Stimulated activated memory B cell treated with anti-CD40 and anti-IgM and Interleukin-4, amounts not matched to agents 10 μg/mL and 1 μg/mL and 100 μg/mL, for 72 hours (primary cell): ENCODE results near the gene DOCK1.

Source experiments
- ATAC-seq: fragments of 150-1000 bp; cut with Tn5 transposase; 2 replicates; pipeline ENCODE4 v1.10.0; 2021
- H3K27ac Mint-ChIP-seq: one replicate; pipeline ENCODE4 v1.8.0; 2022; ENCODE audit warnings: mild to moderate bottlenecking, mixed read lengths
- H3K27me3 Mint-ChIP-seq: one replicate; pipeline ENCODE4 v1.8.0; 2022; ENCODE audit warnings: mixed read lengths
- H3K36me3 Mint-ChIP-seq: one replicate; pipeline ENCODE4 v1.8.0; 2022; ENCODE audit warnings: mixed read lengths
- H3K4me1 Mint-ChIP-seq: one replicate; pipeline ENCODE4 v1.8.0; 2022; ENCODE audit warnings: mixed read lengths
- H3K4me3 Mint-ChIP-seq: one replicate; pipeline ENCODE4 v1.8.0; 2022; ENCODE audit warnings: mild to moderate bottlenecking, moderate library complexity, mixed read lengths
- H3K9me3 Mint-ChIP-seq: one replicate; pipeline ENCODE4 v1.8.0; 2022; ENCODE audit warnings: mixed read lengths

Gene DOCK1

DNA sequence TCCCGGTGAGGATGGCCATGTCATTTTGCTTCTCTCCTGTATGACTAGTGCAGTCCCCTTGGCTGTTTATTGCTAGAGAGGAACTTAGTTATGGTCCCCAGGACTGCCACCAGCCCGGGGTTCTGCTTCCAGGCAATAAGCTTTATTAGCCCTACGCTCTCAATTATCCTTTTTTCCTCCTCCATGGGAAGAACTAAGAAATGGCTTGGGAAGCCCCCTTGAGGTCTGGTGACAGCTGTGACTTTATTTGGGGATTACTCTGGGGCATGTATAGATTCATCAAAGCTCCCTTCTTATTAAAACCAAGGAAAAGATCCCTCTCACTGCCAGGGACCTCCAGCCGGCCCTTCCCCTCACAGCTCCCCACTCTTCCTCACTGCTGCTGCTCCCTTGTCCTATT, 446.3 kb downstream of the DOCK1 start:
- Mint-ChIP-seq H3K9me3 (no peaks in the 10 kb centered on the region), H3K27ac (no peak overlapping the region), H3K4me3 (no peak overlapping the region), H3K36me3 (no peaks in the 10 kb centered on the region), H3K4me1 (no peaks in the 10 kb centered on the region), H3K27me3 (no peaks in the 10 kb centered on the region)
- no peak for ATAC-seq

DNA sequence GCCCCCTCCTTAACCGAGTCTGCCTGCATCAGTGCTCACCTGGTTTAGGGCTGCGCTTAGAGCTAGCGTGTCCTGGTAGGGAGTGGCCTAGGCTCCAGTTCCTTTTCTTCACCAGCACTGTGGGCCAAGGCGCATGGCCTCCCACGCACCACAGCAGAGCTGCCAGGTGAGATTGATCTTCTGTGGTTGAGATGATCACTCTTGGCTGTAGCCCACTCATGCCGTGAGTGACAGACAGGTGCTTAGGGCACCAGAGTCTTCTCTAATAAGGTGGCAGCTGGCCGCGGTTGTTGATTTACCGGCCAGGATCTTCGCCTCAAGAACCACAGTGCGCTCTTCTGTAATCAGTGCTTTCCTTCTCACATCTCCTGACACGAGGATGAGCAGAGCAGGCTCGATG, 448.3 kb downstream of the DOCK1 start:
- Mint-ChIP-seq H3K36me3 (no peaks in the 10 kb centered on the region), H3K27ac (no peak overlapping the region), H3K27me3 (no peaks in the 10 kb centered on the region), H3K4me3 (no peak overlapping the region), H3K9me3 (no peaks in the 10 kb centered on the region), H3K4me1 (no peaks in the 10 kb centered on the region)
- ATAC-seq, result no peak

DNA sequence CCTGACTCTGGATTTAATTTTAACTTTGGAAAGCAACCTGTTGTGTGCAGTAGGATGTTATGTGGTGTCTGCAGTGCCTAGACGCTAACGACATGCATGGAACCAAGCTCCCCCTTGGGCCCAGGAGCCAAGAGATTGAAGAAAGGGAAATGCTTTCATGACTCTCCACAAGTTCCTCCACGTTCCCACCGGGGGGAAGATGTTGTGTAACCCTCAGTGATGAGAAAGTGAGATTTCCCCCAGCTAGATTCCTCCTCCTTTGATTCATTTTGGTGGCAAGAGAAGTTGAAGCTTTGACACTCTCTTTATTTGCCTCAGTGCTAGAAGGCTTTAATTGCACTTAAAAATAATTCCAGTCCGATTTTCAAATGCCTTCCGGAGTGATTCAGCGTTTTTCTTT, 449.0 kb downstream of the DOCK1 start:
- Mint-ChIP-seq H3K36me3 (no peaks in the 10 kb centered on the region), H3K27ac (no peak overlapping the region), H3K4me1 (no peaks in the 10 kb centered on the region), H3K27me3 (no peaks in the 10 kb centered on the region), H3K4me3 (no peak overlapping the region), H3K9me3 (no peaks in the 10 kb centered on the region)
- no peak for ATAC-seq

DNA sequence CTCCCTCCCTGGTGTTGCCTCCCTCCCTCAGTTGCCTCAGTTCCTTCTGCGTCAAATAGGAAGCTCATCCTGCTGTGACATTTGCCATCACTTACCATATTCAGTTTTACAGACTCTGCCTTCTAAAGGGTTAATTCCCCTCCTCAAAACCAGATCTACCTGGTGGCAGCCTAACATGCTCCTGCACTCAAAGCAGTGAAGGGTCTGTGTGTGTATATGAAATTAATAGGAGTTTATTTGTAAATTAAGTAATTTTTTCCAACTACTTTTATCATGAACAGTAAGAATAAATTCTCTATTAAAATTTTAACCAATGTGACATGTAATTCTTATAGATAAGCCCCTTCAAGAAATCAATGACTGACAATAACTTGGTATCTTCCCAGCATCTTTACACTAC, 449.8 kb downstream of the DOCK1 start:
- ATAC-seq, result no peak
- no peaks in the 10 kb centered on the region for H3K4me1 Mint-ChIP-seq
- H3K36me3 Mint-ChIP-seq, result no peaks in the 10 kb centered on the region
- no peaks in the 10 kb centered on the region for H3K27me3 Mint-ChIP-seq
- no peak overlapping the region for H3K4me3 Mint-ChIP-seq
- H3K9me3 Mint-ChIP-seq, result no peaks in the 10 kb centered on the region
- H3K27ac Mint-ChIP-seq, result no peak overlapping the region

DNA sequence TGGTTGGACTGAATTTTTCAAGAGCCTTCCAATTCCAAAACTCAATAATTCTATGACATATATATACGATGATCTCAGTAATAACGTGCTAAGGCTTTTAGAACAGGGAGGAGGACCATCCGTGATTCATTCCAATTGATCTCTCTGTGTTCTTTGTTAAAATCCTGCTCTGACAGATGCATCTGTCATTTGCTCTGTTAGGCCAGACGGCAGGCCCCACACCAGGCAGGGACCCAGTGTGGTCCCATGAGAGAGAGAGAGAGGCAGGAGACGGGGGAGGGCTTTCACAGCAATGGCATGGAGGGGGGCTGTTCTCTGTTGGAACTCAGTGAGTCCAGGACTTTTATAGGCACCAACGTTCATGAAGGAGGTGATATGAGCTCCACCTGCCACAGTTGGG, 451.1 kb downstream of the DOCK1 start:
- Mint-ChIP-seq H3K4me1 (no peaks in the 10 kb centered on the region), H3K9me3 (no peaks in the 10 kb centered on the region), H3K27me3 (no peaks in the 10 kb centered on the region), H3K36me3 (no peaks in the 10 kb centered on the region), H3K4me3 (no peak overlapping the region), H3K27ac (no peak overlapping the region)
- ATAC-seq, result no peak

DNA sequence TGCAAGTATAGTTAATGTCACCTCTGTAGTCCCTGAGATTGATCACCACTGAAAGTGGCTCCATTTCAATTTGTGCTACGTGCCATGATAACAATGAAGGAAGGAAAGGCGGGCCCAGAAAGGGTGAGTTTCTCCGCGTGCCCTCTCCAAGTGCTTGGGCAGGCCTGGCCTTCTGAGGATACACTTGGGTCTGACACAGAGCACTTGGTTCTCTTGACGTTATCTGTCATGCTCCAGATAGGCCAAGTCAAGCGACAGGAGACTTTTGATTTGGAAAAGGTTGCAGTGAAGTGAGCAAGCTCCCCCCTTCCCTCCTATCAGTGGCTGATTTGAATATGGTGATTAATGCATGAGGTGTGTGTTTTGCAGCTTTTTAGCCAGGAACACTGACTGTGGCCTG, 452.0 kb downstream of the DOCK1 start:
- Mint-ChIP-seq H3K27ac (no peak overlapping the region), H3K36me3 (no peaks in the 10 kb centered on the region), H3K9me3 (no peaks in the 10 kb centered on the region), H3K27me3 (no peaks in the 10 kb centered on the region), H3K4me3 (no peak overlapping the region), H3K4me1 (no peaks in the 10 kb centered on the region)
- ATAC-seq, result no peak

DNA sequence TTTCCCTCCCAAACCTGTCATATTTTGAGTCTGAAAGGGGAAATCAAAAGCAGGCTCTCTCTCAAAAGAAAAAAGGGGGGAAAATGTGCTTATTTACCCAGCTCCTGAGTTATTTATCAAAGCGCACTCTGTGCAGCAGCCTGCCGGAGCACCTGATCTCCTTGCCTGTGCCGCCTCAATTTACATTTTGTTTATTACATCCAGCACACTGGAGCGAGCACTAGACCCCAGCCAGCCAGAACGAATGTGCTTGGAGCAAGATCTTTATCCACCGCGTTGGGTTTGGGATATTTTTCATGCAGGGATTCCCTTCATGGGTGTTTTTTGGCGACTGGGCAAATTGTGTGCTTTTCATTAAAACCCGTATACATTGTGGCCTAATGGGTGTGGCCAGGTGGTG, 453.1 kb downstream of the DOCK1 start:
- H3K36me3 Mint-ChIP-seq, result no peaks in the 10 kb centered on the region
- ATAC-seq, result no peak
- no peak overlapping the region for H3K4me3 Mint-ChIP-seq
- H3K27me3 Mint-ChIP-seq, result no peaks in the 10 kb centered on the region
- peaks cover 5% of the 10 kb centered on the region for H3K9me3 Mint-ChIP-seq
- H3K27ac Mint-ChIP-seq, result no peak overlapping the region
- no peaks in the 10 kb centered on the region for H3K4me1 Mint-ChIP-seq

DNA sequence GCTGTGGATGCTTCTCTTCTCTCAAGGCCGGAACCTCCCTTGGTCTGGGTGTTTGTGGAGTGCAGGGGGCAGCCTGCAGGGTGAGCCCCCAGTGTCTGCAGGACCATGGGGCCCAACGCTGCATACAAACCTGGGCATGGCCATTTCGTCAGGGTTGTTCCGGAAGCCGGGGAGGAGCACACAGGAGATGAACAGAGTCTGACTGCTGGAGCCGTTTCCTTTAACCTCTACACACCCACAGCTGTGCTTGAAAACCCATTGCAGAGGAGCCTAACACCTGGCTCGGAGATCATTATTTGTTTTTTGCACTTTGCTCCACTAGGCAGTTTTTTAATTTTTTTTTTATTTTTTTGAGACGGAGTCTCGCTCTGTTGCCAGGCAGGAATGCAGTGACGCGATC, 458.8 kb downstream of the DOCK1 start:
- peaks cover 5% of the 10 kb centered on the region for H3K9me3 Mint-ChIP-seq
- H3K4me1 Mint-ChIP-seq, result no peaks in the 10 kb centered on the region
- H3K27ac Mint-ChIP-seq, result no peak overlapping the region
- H3K36me3 Mint-ChIP-seq, result no peaks in the 10 kb centered on the region
- H3K27me3 Mint-ChIP-seq, result peaks cover 9% of the 10 kb centered on the region
- no peak overlapping the region for H3K4me3 Mint-ChIP-seq
- ATAC-seq, result no peak

DNA sequence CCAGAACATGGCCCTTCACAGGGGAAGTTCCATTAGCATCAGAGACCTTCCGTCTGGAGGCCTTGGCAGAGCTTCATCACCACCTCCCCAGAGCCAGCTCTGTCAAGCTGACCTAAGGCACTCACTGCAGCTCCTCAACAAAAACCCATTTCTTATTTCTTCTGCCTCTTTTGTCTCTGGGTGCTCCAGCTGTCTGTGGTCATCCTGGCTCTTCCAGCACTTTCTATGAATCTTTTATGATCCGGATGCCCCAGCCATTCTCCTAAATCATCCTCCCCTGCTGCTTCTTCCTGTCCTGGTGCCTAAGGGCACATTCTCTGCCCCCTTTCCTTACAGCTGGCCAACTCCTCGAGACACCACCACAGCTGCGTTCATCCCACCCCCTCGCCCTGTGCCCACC, 462.9 kb downstream of the DOCK1 start:
- Mint-ChIP-seq H3K27ac (no peak overlapping the region), H3K4me1 (no peaks in the 10 kb centered on the region), H3K4me3 (no peak overlapping the region), H3K27me3 (peaks cover 9% of the 10 kb centered on the region), H3K9me3 (no peaks in the 10 kb centered on the region), H3K36me3 (no peaks in the 10 kb centered on the region)
- ATAC-seq, result peak; percentile 26

DNA sequence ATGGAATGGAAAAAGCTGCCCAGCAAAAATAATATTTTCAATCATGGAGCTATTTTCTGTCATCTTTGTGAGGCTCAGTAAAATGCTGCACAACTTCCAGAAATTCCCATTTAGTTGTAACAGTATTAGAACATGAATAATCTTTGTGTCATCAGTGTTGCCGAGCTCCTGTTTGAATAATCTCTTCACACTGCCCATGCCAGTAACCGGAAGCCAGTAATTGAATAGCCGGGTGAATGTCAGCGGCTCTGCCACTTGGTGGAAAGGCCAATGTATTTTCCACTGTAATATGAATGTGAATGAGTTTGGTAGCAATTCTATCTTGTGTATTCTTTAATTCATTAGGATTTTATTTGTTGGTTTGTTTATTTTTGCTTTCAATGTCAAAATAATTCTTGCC, 463.7 kb downstream of the DOCK1 start:
- ATAC-seq, result no peak
- no peaks in the 10 kb centered on the region for H3K36me3 Mint-ChIP-seq

DNA sequence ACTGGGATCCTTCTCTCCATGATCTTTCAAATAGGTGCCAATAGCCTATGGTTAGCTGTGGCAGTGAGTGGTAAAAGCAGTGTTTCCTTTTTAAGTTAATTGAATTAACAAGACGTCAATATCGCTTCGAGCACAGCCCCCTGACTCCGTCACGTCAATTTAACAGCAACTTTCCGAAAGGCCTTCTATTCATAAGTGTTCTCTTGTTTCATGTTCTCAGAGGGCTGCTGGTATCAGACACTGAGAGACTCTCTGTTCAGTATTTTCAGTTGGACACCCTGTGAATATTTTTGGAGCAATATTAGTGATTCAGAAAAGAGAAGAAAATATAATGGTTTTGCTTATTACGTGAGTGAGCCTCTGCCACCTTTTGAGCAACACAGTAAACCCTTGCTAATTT, 465.4 kb downstream of the DOCK1 start:
- Mint-ChIP-seq H3K36me3 (no peaks in the 10 kb centered on the region), H3K4me3 (no peak overlapping the region), H3K9me3 (no peaks in the 10 kb centered on the region), H3K27me3 (peaks cover 9% of the 10 kb centered on the region), H3K4me1 (no peaks in the 10 kb centered on the region), H3K27ac (no peak overlapping the region)
- ATAC-seq, result no peak

More for the DNA sequence above, 463.7 kb downstream of the DOCK1 start:
- Mint-ChIP-seq H3K9me3 (no peaks in the 10 kb centered on the region), H3K4me1 (no peaks in the 10 kb centered on the region), H3K4me3 (no peak overlapping the region), H3K27ac (no peak overlapping the region), H3K27me3 (peaks cover 9% of the 10 kb centered on the region)

DNA sequence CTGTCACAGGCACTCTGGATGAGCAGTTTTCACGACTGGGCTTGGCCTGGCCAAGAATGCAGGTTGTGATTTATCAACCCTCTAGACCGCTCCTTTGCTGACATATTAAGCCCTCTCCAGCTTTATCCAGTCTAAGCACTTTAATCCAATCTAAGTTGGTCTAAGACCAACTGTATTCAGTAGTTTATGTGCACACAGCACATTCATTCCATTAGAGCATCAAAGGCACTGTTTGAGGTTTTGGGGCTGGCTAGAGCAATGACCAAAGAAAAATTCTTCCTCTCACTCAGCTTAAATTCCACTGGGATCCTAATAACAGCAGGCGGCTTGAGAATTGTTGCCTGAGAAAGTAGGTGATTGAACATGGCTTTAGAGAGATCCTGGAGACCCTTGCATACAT, 467.1 kb downstream of the DOCK1 start:
- H3K27me3 Mint-ChIP-seq, result peaks cover 9% of the 10 kb centered on the region
- no peak overlapping the region for H3K27ac Mint-ChIP-seq
- no peaks in the 10 kb centered on the region for H3K9me3 Mint-ChIP-seq
- ATAC-seq, result peak; percentile 39
- H3K36me3 Mint-ChIP-seq, result no peaks in the 10 kb centered on the region
- no peaks in the 10 kb centered on the region for H3K4me1 Mint-ChIP-seq
- H3K4me3 Mint-ChIP-seq, result no peak overlapping the region

DNA sequence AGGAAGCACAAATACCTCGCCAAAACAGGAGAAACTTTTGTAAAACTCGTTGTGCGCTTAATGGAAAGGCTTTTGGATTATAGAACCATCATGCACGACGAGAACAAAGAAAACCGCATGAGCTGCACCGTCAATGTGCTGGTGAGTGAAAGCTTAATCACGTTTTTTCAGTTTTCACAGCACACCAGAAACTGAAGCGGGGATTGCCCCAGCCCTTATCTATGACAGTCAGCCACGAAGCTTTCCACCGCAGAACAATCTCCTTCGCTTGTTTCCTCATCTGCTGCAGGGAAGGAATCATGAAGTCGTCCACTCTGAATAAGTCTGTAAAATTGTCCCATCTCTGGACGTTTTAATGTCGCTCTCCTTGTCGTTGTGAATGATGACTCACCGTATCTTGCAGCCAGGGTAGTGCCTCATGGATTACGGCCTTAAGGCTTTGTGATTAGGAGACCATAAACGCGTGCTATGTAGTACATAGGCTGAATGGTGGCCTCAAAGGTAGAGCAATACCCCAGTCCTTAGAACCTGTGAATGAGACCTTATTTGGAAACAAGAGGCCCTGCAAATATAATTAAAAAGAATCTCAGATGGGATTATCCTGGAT, 468.9 kb downstream of the DOCK1 start:
- Mint-ChIP-seq H3K4me1 (no peaks in the 10 kb centered on the region), H3K4me3 (no peak overlapping the region), H3K27ac (no peak overlapping the region), H3K36me3 (no peaks in the 10 kb centered on the region), H3K9me3 (no peaks in the 10 kb centered on the region), H3K27me3 (no peaks in the 10 kb centered on the region)
- no peak for ATAC-seq

DNA sequence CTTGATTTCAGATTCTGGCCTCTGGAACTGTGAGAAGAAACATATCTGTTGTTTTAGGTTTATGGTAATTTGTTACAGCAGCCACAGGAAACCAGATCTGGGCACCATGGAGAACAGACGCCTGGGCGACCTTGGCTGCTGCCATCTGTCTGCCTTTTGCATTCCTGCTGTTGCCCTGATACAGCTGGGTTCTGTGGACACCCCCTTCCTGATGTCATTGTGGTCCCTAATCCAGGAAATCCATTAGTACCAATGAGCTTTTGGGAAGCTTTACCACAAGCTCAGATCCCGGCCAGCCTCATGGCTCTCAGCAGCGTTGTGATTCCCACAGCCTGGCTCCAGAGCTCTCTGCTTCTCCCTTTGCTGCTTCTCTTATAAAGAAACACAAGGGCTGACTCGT, 469.7 kb downstream of the DOCK1 start:
- ATAC-seq, result no peak
- H3K27me3 Mint-ChIP-seq, result no peaks in the 10 kb centered on the region
- no peaks in the 10 kb centered on the region for H3K9me3 Mint-ChIP-seq
- no peaks in the 10 kb centered on the region for H3K36me3 Mint-ChIP-seq
- no peaks in the 10 kb centered on the region for H3K4me1 Mint-ChIP-seq
- no peak overlapping the region for H3K4me3 Mint-ChIP-seq
- H3K27ac Mint-ChIP-seq, result no peak overlapping the region

DNA sequence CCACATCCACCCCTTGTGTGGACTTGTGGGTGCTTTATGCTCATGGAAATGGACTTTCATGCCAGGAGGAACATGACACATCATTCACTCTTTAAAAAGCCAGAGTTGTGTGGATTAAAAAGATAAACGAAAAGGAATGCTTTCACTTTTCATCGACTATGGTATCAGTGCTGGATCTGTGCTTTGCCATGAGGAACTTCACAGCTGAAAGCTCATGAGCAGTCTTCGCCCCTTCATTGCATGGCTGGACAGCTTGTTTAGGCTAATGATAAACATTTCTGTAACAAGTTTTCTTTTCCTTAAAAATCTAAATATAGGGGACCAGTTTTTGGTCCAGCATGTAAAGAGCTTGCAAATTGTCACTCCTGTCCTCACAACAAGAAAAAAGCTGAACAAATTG, 470.2 kb downstream of the DOCK1 start:
- Mint-ChIP-seq H3K27ac (no peak overlapping the region), H3K36me3 (no peaks in the 10 kb centered on the region), H3K27me3 (no peaks in the 10 kb centered on the region), H3K9me3 (no peaks in the 10 kb centered on the region), H3K4me3 (no peak overlapping the region), H3K4me1 (no peaks in the 10 kb centered on the region)
- ATAC-seq, result no peak

DNA sequence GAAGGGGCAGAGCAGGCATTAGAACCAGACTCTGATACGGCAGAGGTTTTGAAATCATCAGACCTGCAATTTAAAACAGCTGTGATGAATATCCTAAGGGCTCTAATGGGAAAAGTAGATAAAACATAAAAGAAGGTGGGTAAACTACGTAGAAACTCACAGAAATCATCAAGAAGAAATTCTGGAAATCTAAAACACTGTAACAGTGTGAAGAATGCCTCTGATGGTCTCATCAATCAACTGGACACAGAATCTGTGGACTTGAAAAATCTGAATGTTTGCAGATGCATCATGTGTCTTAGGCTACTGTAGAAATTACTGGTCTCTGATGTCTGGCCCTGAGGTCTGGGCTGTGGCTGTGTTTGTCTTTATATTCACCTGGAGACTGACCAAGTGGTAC, 470.8 kb downstream of the DOCK1 start:
- Mint-ChIP-seq H3K27ac (no peak overlapping the region), H3K36me3 (no peaks in the 10 kb centered on the region), H3K9me3 (no peaks in the 10 kb centered on the region), H3K4me1 (no peaks in the 10 kb centered on the region), H3K27me3 (no peaks in the 10 kb centered on the region), H3K4me3 (no peak overlapping the region)
- no peak for ATAC-seq

DNA sequence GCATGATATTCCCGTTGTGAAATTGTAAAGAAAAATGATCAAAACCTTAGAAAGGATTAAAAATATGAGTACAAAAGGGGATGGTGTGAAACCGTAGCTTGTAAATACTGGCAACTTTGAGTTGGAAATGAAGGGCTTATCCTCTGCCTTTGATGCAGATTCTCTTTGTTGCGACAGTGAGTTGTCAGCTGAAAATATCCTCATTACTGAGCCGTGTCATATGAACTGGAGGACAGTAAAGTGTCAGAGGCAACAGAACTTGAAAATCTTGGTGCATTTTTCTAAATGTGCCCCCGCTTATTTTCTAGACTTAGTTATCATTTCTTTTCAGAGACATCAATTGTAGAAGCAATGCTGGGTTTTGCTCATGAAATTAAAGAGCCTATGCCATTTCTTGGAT, 473.4 kb downstream of the DOCK1 start:
- Mint-ChIP-seq H3K9me3 (no peaks in the 10 kb centered on the region), H3K36me3 (no peaks in the 10 kb centered on the region), H3K4me1 (no peaks in the 10 kb centered on the region), H3K4me3 (no peak overlapping the region), H3K27ac (no peak overlapping the region), H3K27me3 (no peaks in the 10 kb centered on the region)
- ATAC-seq, result no peak
